ENCODE data around the gene FAM3D.

- TF ChIP-seq CTCF (IDR thresholded peaks at IDR 0.05), result no peak
- TF ChIP-seq EP300 (IDR thresholded peaks at IDR 0.05), result no peak
- TF ChIP-seq POLR2AphosphoS5 (IDR thresholded peaks at IDR 0.05), result no peak
- no peak for TF ChIP-seq POLR2A (IDR thresholded peaks at IDR 0.05)
Measured at GRCh38 chr3:58639001-58639400, 27.6 kb downstream of the FAM3D start.
